Peyer's patch (tissue), 4 donors: ENCODE results near the gene FNIP2. TPM values are rescaled to one million over a fixed set of nuclear protein-coding genes. Genes with fewer than 3 reads are reported as not detected.

Experiments used
- DNase-seq, 3 donors: peaks; one replicate each; pipeline ENCODE4 v3.0.0-alpha.2; 2017 to 2019
- H3K27ac ChIP-seq, 4 donors: fragments of 200-600 bp; sonication (generic); one replicate each; pipeline ENCODE4 v1.5.1; 2016 to 2019
- H3K27me3 ChIP-seq, 2 donors: fragments of 200-600 bp; sonication (generic); one replicate each; pipeline ENCODE4 v1.5.1; 2019
- H3K36me3 ChIP-seq, 3 donors: fragments of 200-600 bp; sonication (generic); one replicate each; pipeline ENCODE4 v1.5.1; 2016 to 2019
- H3K4me1 ChIP-seq, 4 donors: fragments of 200-600 bp; sonication (generic); one replicate each; pipeline ENCODE4 v1.5.1; 2016 to 2019
- H3K4me3 ChIP-seq, 4 donors: fragments of 200-600 bp; sonication (generic); 1 replicate in 3 of 4; 2 replicates in 1 of 4; pipeline ENCODE4 v1.5.1; 2016 to 2019; ENCODE audit warnings: mild to moderate bottlenecking in 1 of 4
- H3K9me3 ChIP-seq, 4 donors: fragments of 200-600 bp; sonication (generic); one replicate each; pipeline ENCODE4 v1.5.1; 2016 to 2019; ENCODE audit warnings: mild to moderate bottlenecking in 1 of 4
- CTCF ChIP-seq, 6 experiments: fragments of 450-650 bp in 4 of 6; fragments of 200-600 bp in 2 of 6; sonication (generic) in 1 of 6; IDR thresholded peaks; one replicate each; pipeline ENCODE4 v1.5.1; 2017 to 2019; ENCODE audit warnings: antibody characterized with exemption in 6 of 6, mild to moderate bottlenecking in 3 of 6, moderate library complexity in 1 of 6
- POLR2A ChIP-seq, 2 donors: fragments of 450-650 bp; IDR thresholded peaks; one replicate each; pipeline ENCODE4 v1.5.1; 2017; ENCODE audit warnings: antibody characterized with exemption in 2 of 2, mild to moderate bottlenecking in 2 of 2, moderate library complexity in 2 of 2
- total RNA-seq, 4 donors: library from RNA; depleted of rRNA; stranded (reverse); fragments of >200 nt; gene quantifications; one replicate each; pipeline ENCODE4 v1.1.0, GENCODE V29; 2016

Gene FNIP2
- total RNA-seq, 4 donors from 2014 or later: 31.9 to 40.8 (median 38.6) TPM

- H3K27ac ChIP-seq: peak overlapping the region in 2 of 4 donors; percentile 76 to 84
- H3K27me3 ChIP-seq: no peaks in the 10 kb centered on the region
- peaks cover 0 to 48% (median 6%) of the 10 kb centered on the region in 4 donors for H3K4me1 ChIP-seq
- no peak for DNase-seq
- no peak overlapping the region for H3K4me3 ChIP-seq
- H3K9me3 ChIP-seq: no peaks in the 10 kb centered on the region
- no peaks in the 10 kb centered on the region for H3K36me3 ChIP-seq
- TF ChIP-seq POLR2A (IDR thresholded peaks at IDR 0.05): no peak
- TF ChIP-seq CTCF (IDR thresholded peaks at IDR 0.05): no peak
These were observed 43.7 kb downstream of the FNIP2 start for GRCh38 chr4:158812543-158812942.

GRCh38 chr4:158813113-158813512, 44.3 kb downstream of the FNIP2 start:
- no peaks in the 10 kb centered on the region for H3K27me3 ChIP-seq
- no peaks in the 10 kb centered on the region for H3K36me3 ChIP-seq
- H3K9me3 ChIP-seq: no peaks in the 10 kb centered on the region
- no peak for DNase-seq
- no peak overlapping the region for H3K4me3 ChIP-seq
- H3K27ac ChIP-seq: no peak overlapping the region
- TF ChIP-seq CTCF (IDR thresholded peaks at IDR 0.05) (no peak), POLR2A (IDR thresholded peaks at IDR 0.05) (no peak)
- H3K4me1 ChIP-seq: peaks cover 0 to 47% (median 6%) of the 10 kb centered on the region in 4 donors

- Histone ChIP-seq H3K4me1 (peaks cover 0 to 45% (median 8%) of the 10 kb centered on the region in 4 donors), H3K27ac (no peak overlapping the region), H3K27me3 (no peaks in the 10 kb centered on the region), H3K9me3 (no peaks in the 10 kb centered on the region), H3K36me3 (no peaks in the 10 kb centered on the region), H3K4me3 (no peak overlapping the region)
- DNase-seq: no peak
- TF ChIP-seq POLR2A (IDR thresholded peaks at IDR 0.05) (no peak), CTCF (IDR thresholded peaks at IDR 0.05) (no peak)
These were observed 45.4 kb downstream of the FNIP2 start for GRCh38 chr4:158814207-158814606.

- Histone ChIP-seq H3K27ac (no peak overlapping the region), H3K4me3 (no peak overlapping the region), H3K9me3 (no peaks in the 10 kb centered on the region), H3K27me3 (no peaks in the 10 kb centered on the region), H3K36me3 (no peaks in the 10 kb centered on the region), H3K4me1 (peaks cover 0 to 45% (median 10%) of the 10 kb centered on the region in 4 donors)
- TF ChIP-seq CTCF (IDR thresholded peaks at IDR 0.05): no peak
- TF ChIP-seq POLR2A (IDR thresholded peaks at IDR 0.05): no peak
- DNase-seq: no peak
These were observed 46.0 kb downstream of the FNIP2 start for GRCh38 chr4:158814636-158815330.

- DNase-seq: no peak
- H3K27me3 ChIP-seq: no peaks in the 10 kb centered on the region
- peaks cover 0 to 43% (median 3%) of the 10 kb centered on the region in 4 donors for H3K4me1 ChIP-seq
- TF ChIP-seq POLR2A (IDR thresholded peaks at IDR 0.05) (no peak), CTCF (IDR thresholded peaks at IDR 0.05) (no peak)
- no peaks in the 10 kb centered on the region for H3K9me3 ChIP-seq
- no peak overlapping the region for H3K4me3 ChIP-seq
- H3K27ac ChIP-seq: no peak overlapping the region
- H3K36me3 ChIP-seq: no peaks in the 10 kb centered on the region
These were observed 48.1 kb downstream of the FNIP2 start for GRCh38 chr4:158816955-158817354.
